Measurements from ENCODE around the gene DGKH.

The DGKH gene

GRCh38 chr13:42255886-42256285, 207.4 kb downstream of the DGKH start:
- no peak for DNase-seq

GRCh38 chr13:42258747-42259146, 210.3 kb downstream of the DGKH start:
- DNase-seq, result no peak

DNA sequence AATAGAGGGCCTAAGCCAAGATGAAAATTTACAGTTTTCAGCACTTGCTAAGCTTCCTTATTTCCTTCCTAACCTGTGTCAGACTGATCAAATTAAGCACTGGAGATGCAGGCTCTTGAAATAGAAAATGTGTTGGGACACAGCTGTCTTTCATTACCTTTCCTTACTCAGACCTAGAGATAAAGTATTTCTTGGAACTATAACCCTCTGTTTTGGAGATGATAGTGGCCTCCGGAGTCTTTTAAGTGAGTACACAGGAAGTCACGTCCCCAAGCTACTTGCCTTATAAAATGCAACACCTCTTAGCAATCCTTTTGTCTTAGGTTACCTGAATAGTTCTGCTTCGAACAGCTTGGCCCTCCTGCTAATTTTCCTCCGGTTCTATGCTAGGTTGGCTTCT, 211.1 kb downstream of the DGKH start:
- no peak for DNase-seq

GRCh38 chr13:42260903-42261654, 212.6 kb downstream of the DGKH start:
- no peak for DNase-seq

GRCh38 chr13:42266473-42266872, 218.0 kb downstream of the DGKH start:
- DNase-seq, result no peak

- no peak for DNase-seq
Measured at GRCh38 chr13:42270160-42270856, 221.9 kb downstream of the DGKH start.

DNA sequence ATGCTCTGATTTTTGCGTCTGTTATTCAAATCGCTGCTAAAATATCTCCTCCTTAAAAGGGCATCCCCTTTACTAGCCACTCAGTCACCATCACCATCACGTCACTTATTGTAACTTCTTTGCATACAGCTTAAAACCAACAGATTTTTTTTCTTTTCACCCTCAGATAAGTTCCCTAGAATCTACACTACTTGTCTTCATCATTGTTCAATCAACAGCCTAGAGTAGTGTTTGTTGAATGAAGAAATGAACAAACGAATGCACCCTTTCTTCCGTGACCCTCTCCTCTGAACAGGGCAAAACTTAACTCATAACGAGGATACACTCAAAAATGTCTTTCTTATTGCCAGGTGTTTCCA, 222.4 kb downstream of the DGKH start:
- DNase-seq, result no peak

GRCh38 chr13:42271337-42272114, 223.1 kb downstream of the DGKH start:
- peak; percentile 73 for DNase-seq

- no peak for DNase-seq
Measured at GRCh38 chr13:42272115-42272803, 223.8 kb downstream of the DGKH start, which contains the start of gene AKAP11. AKAP11 (plus strand) TSS chr13:42272152; CDS start chr13:42286349, 14,197 bp downstream.

GRCh38 chr13:42272804-42273175, 224.3 kb downstream of the DGKH start:
- no peak for DNase-seq

- DNase-seq, result no peak
Measured at GRCh38 chr13:42274386-42275097, 226.1 kb downstream of the DGKH start.

GRCh38 chr13:42275098-42275471, 226.6 kb downstream of the DGKH start:
- no peak for DNase-seq

DNA sequence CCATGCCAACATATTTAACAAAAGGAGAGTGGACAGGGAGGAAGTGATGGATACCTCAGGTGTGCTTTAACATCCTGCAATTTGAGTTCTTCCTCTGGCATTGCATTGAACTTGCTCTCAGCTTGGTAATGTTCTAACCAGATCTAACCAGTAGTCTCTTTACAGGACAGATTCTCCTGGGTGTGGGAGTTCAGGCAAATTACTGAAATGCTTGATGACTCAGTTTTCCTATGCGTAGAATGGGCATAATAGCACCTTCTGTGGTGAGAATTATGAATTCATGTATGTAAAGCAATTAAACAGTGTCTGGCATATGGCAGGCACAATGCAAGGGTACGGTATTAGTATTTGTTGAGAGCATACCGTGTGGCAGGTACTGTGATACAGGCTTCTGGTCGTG, 227.1 kb downstream of the DGKH start:
- no peak for DNase-seq

- no peak for DNase-seq
Measured at GRCh38 chr13:42276683-42277082, 228.2 kb downstream of the DGKH start.

GRCh38 chr13:42277618-42278276, 229.3 kb downstream of the DGKH start:
- no peak for DNase-seq

- no peak for DNase-seq
Measured at GRCh38 chr13:42279080-42279479, 230.6 kb downstream of the DGKH start.

DNA sequence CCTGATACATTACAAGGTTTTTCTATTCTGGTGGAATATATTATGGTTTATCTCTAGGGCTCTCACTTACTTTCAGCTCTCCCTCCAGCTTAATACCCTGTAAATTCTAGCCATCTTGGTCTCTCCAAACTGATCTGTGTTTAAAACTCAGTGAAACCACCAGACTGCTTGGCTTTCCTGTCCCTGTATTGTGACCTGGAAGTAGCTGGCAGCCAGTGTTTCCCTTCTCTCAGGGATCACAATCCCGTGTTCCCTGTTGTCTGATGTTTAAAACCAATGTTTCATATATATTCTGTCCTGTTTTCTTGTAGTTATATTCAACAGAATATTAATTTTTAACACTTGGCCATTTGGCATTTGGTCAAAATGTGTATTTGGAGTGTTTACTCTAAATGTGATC, 231.5 kb downstream of the DGKH start:
- no peak for DNase-seq

DNA sequence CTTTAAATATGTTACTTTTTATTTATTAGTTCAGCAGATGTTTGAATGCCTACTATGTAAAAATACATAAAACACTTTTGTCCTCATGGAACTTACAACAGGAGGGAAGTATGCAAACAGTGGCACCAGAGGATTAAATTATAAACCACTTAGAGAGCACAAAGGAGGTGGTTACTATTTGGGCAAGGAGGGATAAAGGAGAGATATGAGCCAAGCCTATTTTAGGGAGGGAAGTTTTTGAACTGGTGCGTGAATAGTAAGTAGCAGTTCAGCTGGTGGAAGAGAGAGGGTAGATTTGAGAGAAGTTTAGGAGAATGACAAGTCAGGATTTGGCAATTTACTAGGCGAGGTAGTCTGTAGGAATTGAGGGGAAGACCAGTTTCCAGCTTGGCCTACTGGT, 232.1 kb downstream of the DGKH start:
- no peak for DNase-seq

- no peak for DNase-seq
Measured at GRCh38 chr13:42283574-42283973, 235.1 kb downstream of the DGKH start.

- no peak for DNase-seq
Measured at GRCh38 chr13:42284068-42284467, 235.6 kb downstream of the DGKH start.

All from NCI-H1417 treated with DMSO at 0.1 percent for 48 hours (cell line).